ENCODE data around the gene TRIM56. TPM values are rescaled to one million over a fixed set of nuclear protein-coding genes. Genes with fewer than 3 reads are reported as not detected.
"Not testable (repeated sequence)": the region's sequence is repeated elsewhere in the genome, so short reads cannot be mapped to it uniquely, and the experiment has no call there.

The TRIM56 gene
- total RNA-seq, 1 donor from 2014 or later: 60.9 TPM

GRCh38 chr7:101060992-101061391 is 24.3 kb upstream of the TRIM56 start:
- Histone ChIP-seq H3K36me3 (no peaks in the 10 kb centered on the region), H3K27ac (no peak overlapping the region), H3K9me3 (no peaks in the 10 kb centered on the region), H3K27me3 (peaks cover 46% of the 10 kb centered on the region), H3K4me1 (no peaks in the 10 kb centered on the region), H3K4me3 (no peak overlapping the region)
- intact Hi-C loops (cut with DNase I): no loop called here
- ATAC-seq: no peak
- DNase-seq: no peak
- no peak for TF ChIP-seq CTCF (IDR thresholded peaks at IDR 0.05)

DNA sequence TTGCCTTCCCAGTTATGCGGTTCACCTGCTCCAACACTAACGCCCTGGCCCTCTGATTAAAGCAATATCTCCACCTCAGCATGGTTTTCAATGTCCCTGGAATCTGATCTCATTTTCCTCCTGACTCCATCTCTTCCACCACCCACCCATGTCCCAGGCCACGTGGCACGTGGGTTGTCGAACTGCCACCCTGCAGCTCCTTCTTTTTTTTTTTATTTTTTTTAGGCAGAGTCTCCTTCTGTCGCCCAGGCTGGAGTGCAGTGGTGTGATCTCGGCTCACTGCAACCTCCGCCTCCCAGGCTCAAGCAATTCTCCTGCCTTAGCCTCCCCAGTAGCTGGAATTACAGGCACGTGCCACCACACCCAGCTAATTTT is 21.1 kb upstream of the TRIM56 start:
- ATAC-seq; DNase-seq; H3K9me3 ChIP-seq; H3K4me1 ChIP-seq; H3K36me3 ChIP-seq; H3K4me3 ChIP-seq; intact Hi-C loops (cut with DNase I); H3K27ac ChIP-seq: not testable (repeated sequence)
- H3K27me3 ChIP-seq: peaks cover 31% of the 10 kb centered on the region

GRCh38 chr7:101065162-101065561 is 20.1 kb upstream of the TRIM56 start:
- H3K9me3 ChIP-seq; H3K27ac ChIP-seq; H3K4me3 ChIP-seq; DNase-seq; ATAC-seq; intact Hi-C loops (cut with DNase I); H3K4me1 ChIP-seq; H3K36me3 ChIP-seq: not testable (repeated sequence)
- peaks cover 31% of the 10 kb centered on the region for H3K27me3 ChIP-seq

GRCh38 chr7:101066141-101066832 is 19.0 kb upstream of the TRIM56 start:
- no peak for DNase-seq
- Histone ChIP-seq H3K4me1 (no peaks in the 10 kb centered on the region), H3K27me3 (peaks cover 22% of the 10 kb centered on the region), H3K4me3 (no peak overlapping the region), H3K27ac (no peak overlapping the region), H3K36me3 (no peaks in the 10 kb centered on the region), H3K9me3 (no peaks in the 10 kb centered on the region)
- TF ChIP-seq CTCF (IDR thresholded peaks at IDR 0.05): no peak
- intact Hi-C loops (cut with DNase I): no loop called here
- ATAC-seq: no peak

DNA sequence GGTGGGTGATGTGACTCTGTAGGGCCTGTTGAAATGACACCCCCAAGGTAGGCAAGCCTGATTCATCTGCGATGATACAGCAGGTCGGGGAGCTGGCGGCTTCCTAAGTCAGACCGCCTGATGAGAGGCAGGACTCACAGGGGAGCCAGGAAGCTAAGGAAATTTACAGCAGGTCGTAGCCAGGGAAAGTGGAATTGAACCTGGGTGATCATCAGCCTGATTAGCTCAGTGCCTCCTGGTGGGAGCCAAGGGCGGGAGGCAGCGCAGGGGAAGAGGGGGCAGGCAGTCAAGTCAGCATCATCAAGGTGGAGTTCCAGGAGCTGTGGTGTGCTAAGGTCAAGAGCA is 18.5 kb upstream of the TRIM56 start:
- Histone ChIP-seq H3K36me3 (no peaks in the 10 kb centered on the region), H3K4me3 (no peak overlapping the region), H3K27me3 (peaks cover 21% of the 10 kb centered on the region), H3K27ac (no peak overlapping the region), H3K9me3 (no peaks in the 10 kb centered on the region), H3K4me1 (no peaks in the 10 kb centered on the region)
- intact Hi-C loops (cut with DNase I): no loop called here
- ATAC-seq: no peak
- TF ChIP-seq CTCF (IDR thresholded peaks at IDR 0.05): no peak
- no peak for DNase-seq

DNA sequence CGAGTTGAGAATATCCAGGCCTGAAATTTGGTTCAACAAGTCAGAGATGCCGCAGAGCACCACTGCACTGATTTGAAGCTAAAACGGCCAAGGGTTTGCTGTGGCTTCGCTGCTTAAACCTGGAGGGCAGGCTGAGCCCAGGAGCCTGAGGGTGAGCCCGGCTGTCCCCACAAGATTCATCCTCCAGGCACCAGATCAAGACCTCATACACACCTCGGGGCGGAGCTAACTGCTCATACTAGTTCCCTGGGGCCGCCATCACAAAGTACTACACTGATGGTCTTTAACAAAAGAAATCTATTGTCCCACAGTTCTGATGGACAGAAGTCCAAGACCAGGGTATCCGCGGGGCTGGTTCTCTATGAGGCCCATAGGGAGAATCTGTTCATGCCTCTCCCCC is 16.9 kb upstream of the TRIM56 start:
- DNase-seq (no peak), ATAC-seq (no peak)
- H3K9me3 ChIP-seq: no peaks in the 10 kb centered on the region
- H3K27me3 ChIP-seq: peaks cover 25% of the 10 kb centered on the region
- intact Hi-C loops (cut with DNase I): no loop called here
- H3K36me3 ChIP-seq: no peaks in the 10 kb centered on the region
- H3K4me1 ChIP-seq: no peaks in the 10 kb centered on the region
- no peak for TF ChIP-seq CTCF (IDR thresholded peaks at IDR 0.05)
- no peak overlapping the region for H3K4me3 ChIP-seq
- H3K27ac ChIP-seq: no peak overlapping the region

- H3K27ac ChIP-seq; H3K9me3 ChIP-seq; H3K36me3 ChIP-seq; intact Hi-C loops (cut with DNase I); H3K4me3 ChIP-seq; H3K4me1 ChIP-seq; ATAC-seq; H3K27me3 ChIP-seq; DNase-seq: not testable (repeated sequence)
Observed at GRCh38 chr7:101071362-101072104, 13.7 kb upstream of the TRIM56 start.

Measured in upper lobe of right lung (tissue), 1 donor.